WTC11 (cell line): Measurements from ENCODE around the gene SLC19A2. TPM values are rescaled to one million over a fixed set of nuclear protein-coding genes. Genes with fewer than 3 reads are reported as not detected.
A peak's percentile ranks its signal among the peaks of the same experiment; 100 is the strongest.

Experiments
- ATAC-seq: fragments of 200-7000 bp; cut with Tn5 transposase; 2 replicates; pipeline ENCODE4 v1.10.0; 2021; ENCODE audit warnings: mild to moderate bottlenecking, moderate library complexity
- CTCF ChIA-PET: fragments of 300-600 bp; sonication (Branson Sonifier 250); formaldehyde crosslinking; loops from one replicate; lab custom pipeline; 2021; ENCODE audit warnings: antibody characterized with exemption; lab: Charles Lee
- POLR2A ChIA-PET: fragments of 350-600 bp; sonication (Branson Sonifier 250); formaldehyde crosslinking; loops from one replicate; lab custom pipeline; 2021; ENCODE audit warnings: antibody characterized with exemption; lab: Charles Lee
- DNase-seq: peaks from one replicate; pipeline ENCODE4 v3.0.0; 2021; ENCODE audit warnings: low spot score
- H3K27ac Mint-ChIP-seq: 2 replicates; pipeline ENCODE4 v1.8.0; 2021; ENCODE audit warnings: mixed read lengths
- H3K27me3 Mint-ChIP-seq: 2 replicates; pipeline ENCODE4 v1.8.0; 2021; ENCODE audit warnings: low read depth, mild to moderate bottlenecking, moderate library complexity, mixed read lengths
- H3K36me3 Mint-ChIP-seq: 2 replicates; pipeline ENCODE4 v1.8.0; 2021; ENCODE audit warnings: mixed read lengths
- H3K4me1 Mint-ChIP-seq: 2 replicates; pipeline ENCODE4 v1.8.0; 2022; ENCODE audit warnings: mixed read lengths
- H3K4me3 Mint-ChIP-seq: 2 replicates; pipeline ENCODE4 v1.8.0; 2021; ENCODE audit warnings: mild to moderate bottlenecking, moderate library complexity, mixed read lengths
- H3K9me3 Mint-ChIP-seq: 2 replicates; pipeline ENCODE4 v1.8.0; 2021; ENCODE audit warnings: mixed read lengths
- ATF1 ChIP-seq: sonication (generic); formaldehyde crosslinking; IDR thresholded peaks from 2 replicates; pipeline ENCODE4 v1.8.1; 2023; ENCODE audit warnings: mild to moderate bottlenecking, moderate library complexity, missing genetic modification reagents
- ELF4 ChIP-seq: sonication (generic); formaldehyde crosslinking; IDR thresholded peaks from 2 replicates; pipeline ENCODE4 v1.8.1; 2022; ENCODE audit warnings: low read depth, mild to moderate bottlenecking, moderate library complexity, missing genetic modification reagents
- EMX1 ChIP-seq: fragments of 250-450 bp; sonication (Bioruptor Pico); IDR thresholded peaks from 2 replicates; pipeline ENCODE4 v1.8.0; 2021; ENCODE audit warnings: mild to moderate bottlenecking
- ETV6 ChIP-seq: sonication (generic); formaldehyde crosslinking; IDR thresholded peaks from 2 replicates; pipeline ENCODE4 v1.8.1; 2022; ENCODE audit warnings: mild to moderate bottlenecking, missing genetic modification reagents
- GTF2I ChIP-seq: fragments of 250-450 bp; sonication (Bioruptor Pico); conservative IDR thresholded peaks from 2 replicates; pipeline ENCODE4 v1.4.0; 2021; ENCODE audit warnings: mild to moderate bottlenecking
- JUN ChIP-seq: sonication (generic); formaldehyde crosslinking; IDR thresholded peaks from 2 replicates; pipeline ENCODE4 v1.8.0; 2023; ENCODE audit warnings: mild to moderate bottlenecking, missing genetic modification reagents
- NR1H2 ChIP-seq: sonication (generic); formaldehyde crosslinking; IDR thresholded peaks from 2 replicates; pipeline ENCODE4 v1.9.0; 2021; ENCODE audit warnings: mild to moderate bottlenecking, moderate library complexity, missing genetic modification reagents
- NR2C2 ChIP-seq: sonication (generic); formaldehyde crosslinking; IDR thresholded peaks from 2 replicates; pipeline ENCODE4 v1.8.0; 2022; ENCODE audit warnings: mild to moderate bottlenecking, missing genetic modification reagents
- NR3C1 ChIP-seq: sonication (generic); formaldehyde crosslinking; conservative IDR thresholded peaks from 2 replicates; pipeline ENCODE4 v1.8.1; 2023; ENCODE audit warnings: low read depth, mild to moderate bottlenecking, missing genetic modification reagents
- TCF7 ChIP-seq: sonication (generic); formaldehyde crosslinking; IDR thresholded peaks from 2 replicates; pipeline ENCODE4 v1.8.0; 2022; ENCODE audit warnings: mild to moderate bottlenecking, low read depth, missing genetic modification reagents, moderate library complexity
- TEAD4 ChIP-seq: sonication (generic); formaldehyde crosslinking; IDR thresholded peaks from 2 replicates; pipeline ENCODE4 v1.8.0; 2022; ENCODE audit warnings: mild to moderate bottlenecking, missing genetic modification reagents
- TP53 ChIP-seq: sonication (generic); formaldehyde crosslinking; IDR thresholded peaks from 2 replicates; pipeline ENCODE4 v1.8.1; 2023; ENCODE audit warnings: mild to moderate bottlenecking, missing genetic modification reagents
- ZBTB21 ChIP-seq: sonication (generic); formaldehyde crosslinking; IDR thresholded peaks from 2 replicates; pipeline ENCODE4 v1.8.1; 2023; ENCODE audit warnings: mild to moderate bottlenecking, missing genetic modification reagents, borderline replicate concordance
- ZNF219 ChIP-seq: sonication (generic); formaldehyde crosslinking; IDR thresholded peaks from 2 replicates; pipeline ENCODE4 v1.8.0; 2023; ENCODE audit warnings: missing genetic modification reagents, mild to moderate bottlenecking, borderline replicate concordance
- total RNA-seq: library from RNA; stranded (reverse); gene quantifications from 3 replicates; pipeline ENCODE4 v1.2.3, GENCODE V29; 2021
- TF ChIP-seq, protein P1 (sequence below): sonication (generic); formaldehyde crosslinking; IDR thresholded peaks from 2 replicates; pipeline ENCODE4 v1.8.0; 2023; ENCODE audit warnings: mild to moderate bottlenecking, missing genetic modification reagents
- TF ChIP-seq, protein P2 (sequence below): sonication (generic); formaldehyde crosslinking; IDR thresholded peaks from 2 replicates; pipeline ENCODE4 v1.8.1; 2022; ENCODE audit warnings: mild to moderate bottlenecking, moderate library complexity, missing genetic modification reagents
- TF ChIP-seq, protein P3 (sequence below): sonication (generic); formaldehyde crosslinking; IDR thresholded peaks from 2 replicates; pipeline ENCODE4 v1.8.0; 2023; ENCODE audit warnings: missing genetic modification reagents, mild to moderate bottlenecking, borderline replicate concordance
- TF ChIP-seq, protein P4 (sequence below): sonication (generic); formaldehyde crosslinking; IDR thresholded peaks from 2 replicates; pipeline ENCODE4 v1.8.0; 2022; ENCODE audit warnings: missing genetic modification reagents

Gene SLC19A2
- total RNA-seq, 1 experiment from 2014 or later = 15.8 TPM

DNA sequence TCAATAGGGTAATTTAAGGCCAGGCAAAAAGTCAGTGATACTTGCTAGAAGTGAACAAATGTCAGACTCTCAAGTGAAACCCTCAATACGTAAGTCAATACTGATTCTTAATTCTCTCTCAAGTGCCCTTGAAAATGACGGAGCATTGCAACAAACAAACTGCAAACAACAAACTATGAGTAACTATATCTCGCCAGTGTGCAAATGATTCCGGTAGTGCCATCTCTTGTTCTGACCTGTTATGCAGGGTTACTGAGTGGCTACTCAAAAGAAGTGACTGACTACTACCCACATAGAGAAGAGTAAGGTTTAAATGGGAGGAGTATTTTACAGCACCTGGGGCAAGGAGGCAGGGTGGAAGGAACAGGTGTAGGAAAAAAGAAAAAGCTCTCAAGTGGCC lies 1.6 kb downstream of the SLC19A2 start:
- TF ChIP-seq ETV6 (CRISPR knock-in tag) (no peak), TP53 (no peak), NR3C1 (CRISPR knock-in tag) (no peak), ZNF219 (CRISPR knock-in tag) (no peak), EMX1 (CRISPR knock-in tag) (no peak), NR2C2 (no peak), GTF2I (CRISPR knock-in tag) (no peak), JUN (CRISPR knock-in tag) (no peak), TCF7 (CRISPR knock-in tag) (no peak), ATF1 (CRISPR knock-in tag) (no peak), TEAD4 (CRISPR knock-in tag) (no peak), ZBTB21 (CRISPR knock-in tag) (no peak)
- TF ChIP-seq, protein P1, sequence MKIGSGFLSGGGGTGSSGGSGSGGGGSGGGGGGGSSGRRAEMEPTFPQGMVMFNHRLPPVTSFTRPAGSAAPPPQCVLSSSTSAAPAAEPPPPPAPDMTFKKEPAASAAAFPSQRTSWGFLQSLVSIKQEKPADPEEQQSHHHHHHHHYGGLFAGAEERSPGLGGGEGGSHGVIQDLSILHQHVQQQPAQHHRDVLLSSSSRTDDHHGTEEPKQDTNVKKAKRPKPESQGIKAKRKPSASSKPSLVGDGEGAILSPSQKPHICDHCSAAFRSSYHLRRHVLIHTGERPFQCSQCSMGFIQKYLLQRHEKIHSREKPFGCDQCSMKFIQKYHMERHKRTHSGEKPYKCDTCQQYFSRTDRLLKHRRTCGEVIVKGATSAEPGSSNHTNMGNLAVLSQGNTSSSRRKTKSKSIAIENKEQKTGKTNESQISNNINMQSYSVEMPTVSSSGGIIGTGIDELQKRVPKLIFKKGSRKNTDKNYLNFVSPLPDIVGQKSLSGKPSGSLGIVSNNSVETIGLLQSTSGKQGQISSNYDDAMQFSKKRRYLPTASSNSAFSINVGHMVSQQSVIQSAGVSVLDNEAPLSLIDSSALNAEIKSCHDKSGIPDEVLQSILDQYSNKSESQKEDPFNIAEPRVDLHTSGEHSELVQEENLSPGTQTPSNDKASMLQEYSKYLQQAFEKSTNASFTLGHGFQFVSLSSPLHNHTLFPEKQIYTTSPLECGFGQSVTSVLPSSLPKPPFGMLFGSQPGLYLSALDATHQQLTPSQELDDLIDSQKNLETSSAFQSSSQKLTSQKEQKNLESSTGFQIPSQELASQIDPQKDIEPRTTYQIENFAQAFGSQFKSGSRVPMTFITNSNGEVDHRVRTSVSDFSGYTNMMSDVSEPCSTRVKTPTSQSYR = no peak
- TF ChIP-seq, protein P2, sequence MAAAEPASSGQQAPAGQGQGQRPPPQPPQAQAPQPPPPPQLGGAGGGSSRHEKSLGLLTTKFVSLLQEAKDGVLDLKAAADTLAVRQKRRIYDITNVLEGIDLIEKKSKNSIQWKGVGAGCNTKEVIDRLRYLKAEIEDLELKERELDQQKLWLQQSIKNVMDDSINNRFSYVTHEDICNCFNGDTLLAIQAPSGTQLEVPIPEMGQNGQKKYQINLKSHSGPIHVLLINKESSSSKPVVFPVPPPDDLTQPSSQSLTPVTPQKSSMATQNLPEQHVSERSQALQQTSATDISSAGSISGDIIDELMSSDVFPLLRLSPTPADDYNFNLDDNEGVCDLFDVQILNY = no peak
- TF ChIP-seq, protein P3, sequence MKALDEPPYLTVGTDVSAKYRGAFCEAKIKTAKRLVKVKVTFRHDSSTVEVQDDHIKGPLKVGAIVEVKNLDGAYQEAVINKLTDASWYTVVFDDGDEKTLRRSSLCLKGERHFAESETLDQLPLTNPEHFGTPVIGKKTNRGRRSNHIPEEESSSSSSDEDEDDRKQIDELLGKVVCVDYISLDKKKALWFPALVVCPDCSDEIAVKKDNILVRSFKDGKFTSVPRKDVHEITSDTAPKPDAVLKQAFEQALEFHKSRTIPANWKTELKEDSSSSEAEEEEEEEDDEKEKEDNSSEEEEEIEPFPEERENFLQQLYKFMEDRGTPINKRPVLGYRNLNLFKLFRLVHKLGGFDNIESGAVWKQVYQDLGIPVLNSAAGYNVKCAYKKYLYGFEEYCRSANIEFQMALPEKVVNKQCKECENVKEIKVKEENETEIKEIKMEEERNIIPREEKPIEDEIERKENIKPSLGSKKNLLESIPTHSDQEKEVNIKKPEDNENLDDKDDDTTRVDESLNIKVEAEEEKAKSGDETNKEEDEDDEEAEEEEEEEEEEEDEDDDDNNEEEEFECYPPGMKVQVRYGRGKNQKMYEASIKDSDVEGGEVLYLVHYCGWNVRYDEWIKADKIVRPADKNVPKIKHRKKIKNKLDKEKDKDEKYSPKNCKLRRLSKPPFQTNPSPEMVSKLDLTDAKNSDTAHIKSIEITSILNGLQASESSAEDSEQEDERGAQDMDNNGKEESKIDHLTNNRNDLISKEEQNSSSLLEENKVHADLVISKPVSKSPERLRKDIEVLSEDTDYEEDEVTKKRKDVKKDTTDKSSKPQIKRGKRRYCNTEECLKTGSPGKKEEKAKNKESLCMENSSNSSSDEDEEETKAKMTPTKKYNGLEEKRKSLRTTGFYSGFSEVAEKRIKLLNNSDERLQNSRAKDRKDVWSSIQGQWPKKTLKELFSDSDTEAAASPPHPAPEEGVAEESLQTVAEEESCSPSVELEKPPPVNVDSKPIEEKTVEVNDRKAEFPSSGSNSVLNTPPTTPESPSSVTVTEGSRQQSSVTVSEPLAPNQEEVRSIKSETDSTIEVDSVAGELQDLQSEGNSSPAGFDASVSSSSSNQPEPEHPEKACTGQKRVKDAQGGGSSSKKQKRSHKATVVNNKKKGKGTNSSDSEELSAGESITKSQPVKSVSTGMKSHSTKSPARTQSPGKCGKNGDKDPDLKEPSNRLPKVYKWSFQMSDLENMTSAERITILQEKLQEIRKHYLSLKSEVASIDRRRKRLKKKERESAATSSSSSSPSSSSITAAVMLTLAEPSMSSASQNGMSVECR (CRISPR knock-in tag) = no peak
- peaks cover 78% of the 10 kb centered on the region for H3K4me1 Mint-ChIP-seq
- H3K4me3 Mint-ChIP-seq = peak overlapping the region; percentile 95
- CTCF ChIA-PET = no interaction called here
- POLR2A ChIA-PET = no interaction called here
- no peaks in the 10 kb centered on the region for H3K36me3 Mint-ChIP-seq
- peak overlapping the region; percentile 85 for H3K27ac Mint-ChIP-seq
- H3K9me3 Mint-ChIP-seq = no peaks in the 10 kb centered on the region
- DNase-seq = no peak
- no peaks in the 10 kb centered on the region; the same call in 1 of the 2 replicates for H3K27me3 Mint-ChIP-seq
- no peak for ATAC-seq

- peak overlapping the region; percentile 95 for H3K4me3 Mint-ChIP-seq
- no peaks in the 10 kb centered on the region for H3K36me3 Mint-ChIP-seq
- H3K9me3 Mint-ChIP-seq = no peaks in the 10 kb centered on the region
- ChIA-PET POLR2A (no interaction called here), CTCF (no interaction called here)
- H3K4me1 Mint-ChIP-seq = peaks cover 83% of the 10 kb centered on the region
- no peak for DNase-seq
- H3K27ac Mint-ChIP-seq = peak overlapping the region; percentile 9
- no peaks in the 10 kb centered on the region; the same call in 1 of the 2 replicates for H3K27me3 Mint-ChIP-seq
- no peak for TF ChIP-seq ELF4 (CRISPR knock-in tag)
- no peak for TF ChIP-seq NR1H2 (CRISPR knock-in tag)
- TF ChIP-seq, protein P4, sequence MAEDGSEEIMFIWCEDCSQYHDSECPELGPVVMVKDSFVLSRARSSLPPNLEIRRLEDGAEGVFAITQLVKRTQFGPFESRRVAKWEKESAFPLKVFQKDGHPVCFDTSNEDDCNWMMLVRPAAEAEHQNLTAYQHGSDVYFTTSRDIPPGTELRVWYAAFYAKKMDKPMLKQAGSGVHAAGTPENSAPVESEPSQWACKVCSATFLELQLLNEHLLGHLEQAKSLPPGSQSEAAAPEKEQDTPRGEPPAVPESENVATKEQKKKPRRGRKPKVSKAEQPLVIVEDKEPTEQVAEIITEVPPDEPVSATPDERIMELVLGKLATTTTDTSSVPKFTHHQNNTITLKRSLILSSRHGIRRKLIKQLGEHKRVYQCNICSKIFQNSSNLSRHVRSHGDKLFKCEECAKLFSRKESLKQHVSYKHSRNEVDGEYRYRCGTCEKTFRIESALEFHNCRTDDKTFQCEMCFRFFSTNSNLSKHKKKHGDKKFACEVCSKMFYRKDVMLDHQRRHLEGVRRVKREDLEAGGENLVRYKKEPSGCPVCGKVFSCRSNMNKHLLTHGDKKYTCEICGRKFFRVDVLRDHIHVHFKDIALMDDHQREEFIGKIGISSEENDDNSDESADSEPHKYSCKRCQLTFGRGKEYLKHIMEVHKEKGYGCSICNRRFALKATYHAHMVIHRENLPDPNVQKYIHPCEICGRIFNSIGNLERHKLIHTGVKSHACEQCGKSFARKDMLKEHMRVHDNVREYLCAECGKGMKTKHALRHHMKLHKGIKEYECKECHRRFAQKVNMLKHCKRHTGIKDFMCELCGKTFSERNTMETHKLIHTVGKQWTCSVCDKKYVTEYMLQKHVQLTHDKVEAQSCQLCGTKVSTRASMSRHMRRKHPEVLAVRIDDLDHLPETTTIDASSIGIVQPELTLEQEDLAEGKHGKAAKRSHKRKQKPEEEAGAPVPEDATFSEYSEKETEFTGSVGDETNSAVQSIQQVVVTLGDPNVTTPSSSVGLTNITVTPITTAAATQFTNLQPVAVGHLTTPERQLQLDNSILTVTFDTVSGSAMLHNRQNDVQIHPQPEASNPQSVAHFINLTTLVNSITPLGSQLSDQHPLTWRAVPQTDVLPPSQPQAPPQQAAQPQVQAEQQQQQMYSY (CRISPR knock-in tag) = no peak
- ATAC-seq = no peak
These were observed 2.2 kb downstream of the SLC19A2 start for GRCh38 chr1:169483500-169483966.
